Psoas muscle (tissue), 8 donors: ENCODE measurements around the gene SLC6A8. TPM values are rescaled to one million over a fixed set of nuclear protein-coding genes. Genes with fewer than 3 reads are reported as not detected.

Source experiments
- ATAC-seq, 4 donors: fragments of 200-7000 bp; cut with Tn5 transposase; one replicate each; pipeline ENCODE4 v1.9.1; 2020; ENCODE audit warnings: moderate library complexity in 3 of 4, mild to moderate bottlenecking in 2 of 4
- DNase-seq, 2 donors: peaks; one replicate each; pipeline ENCODE4 v3.0.0-alpha.2; 2020
- H3K27ac ChIP-seq: fragments of 200-600 bp; one replicate; pipeline ENCODE4 v1.8.0; 2022
- H3K27me3 ChIP-seq, 3 donors: fragments of 200-600 bp in 1 of 3; one replicate each; pipeline versions ENCODE4 v1.6.1 to v1.8.0; 2013 to 2022; ENCODE audit warnings: low read length in 2 of 3, mild to moderate bottlenecking in 2 of 3, moderate library complexity in 1 of 3; ENCODE audit not compliant: insufficient read depth in 3 of 3
- H3K36me3 ChIP-seq, 2 donors: fragments of 200-600 bp in 1 of 2; one replicate each; pipeline versions ENCODE4 v1.6.1 to v1.8.0; 2013 to 2022; ENCODE audit warnings: low read depth in 1 of 2, mild to moderate bottlenecking in 1 of 2, moderate library complexity in 1 of 2; ENCODE audit not compliant: insufficient read depth in 1 of 2
- H3K4me1 ChIP-seq: fragments of 200-600 bp; one replicate; pipeline ENCODE4 v1.8.0; 2022
- H3K4me3 ChIP-seq: fragments of 200-600 bp; one replicate; pipeline ENCODE4 v1.8.0; 2022; ENCODE audit warnings: mild to moderate bottlenecking
- H3K9me3 ChIP-seq: fragments of 200-600 bp; one replicate; pipeline ENCODE4 v1.8.0; 2022
- WGBS, 3 donors: extraction: QIAGEN DNeasy Blood & Tissue Kit; methylation state at CpG; one replicate each; pipeline versions ENCODE4 v1.1.6 to v1.1.7; 2013; 5-methylcytosine and 5-hydroxymethylcytosine counted together
- intact Hi-C, 2 donors: fragments of 100-400 bp; cut with DNase I; formaldehyde crosslinking; loops; one replicate each; pipeline versions ENCODE4 v1.11.0 to v1.14.2; 2022
- polyA plus RNA-seq, 3 donors: library from polyadenylated mRNA; stranded (reverse); fragments of 200-250 nt; gene quantifications; one replicate each; pipeline ENCODE4 v1.2.3, GENCODE V29; 2013
- total RNA-seq, 4 donors: library from RNA; stranded (reverse); fragmentation: NEBNext Ultra II Directional in 2 of 4; extraction: Animal tissue kit (Norgen Biotek cat#: 25700) in 2 of 4; gene quantifications; one replicate each; pipeline versions ENCODE4 v1.2.1 to v1.2.4, GENCODE V29; 2021 to 2023
- TF ChIP-seq, protein P1 (sequence below): fragments of 200-600 bp; IDR thresholded peaks from one replicate; pipeline ENCODE4 v1.8.0; 2022; ENCODE audit warnings: antibody characterized with exemption
- donor health status: healthy with polysubstance abuse.
- donor health status: DM: no; HTN: no; CAD: no; lungs with moderate emphysema.
- donor health status: Bipolar disorder and iron deficiency.
- donor health status: healthy.
- donor health status: DM: yes; HTN: yes; CAD: no.
- donor health status: DM: no; HTN: no; CAD: no.
- donor health status: DM: no; HTN: no; CAD: no.
- donor health status: DM: yes; HTN: yes; CAD: no.

Gene SLC6A8
- total and polyA plus RNA-seq, 7 donors = 82.2 to 256 (median 104) TPM

DNA sequence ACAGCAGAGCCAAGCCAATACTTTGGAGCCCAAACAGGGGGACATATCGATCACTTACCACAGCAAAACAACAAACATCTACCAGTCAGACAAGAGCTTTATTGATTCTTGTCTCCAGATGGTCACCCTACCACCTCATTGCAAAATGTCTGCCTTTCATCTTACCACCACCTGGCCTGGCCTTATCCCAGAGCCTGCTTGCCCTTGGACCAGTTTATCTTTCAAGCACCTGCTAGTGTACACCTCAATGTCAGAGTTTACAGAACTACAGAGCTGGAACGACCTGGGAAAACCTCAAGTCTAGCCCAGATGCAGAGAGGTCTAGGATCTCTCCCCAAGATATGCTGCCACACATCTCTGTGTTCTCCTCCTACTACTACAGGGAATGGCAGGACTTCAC, 32.0 kb downstream of the SLC6A8 start:
- peaks cover 3 to 53% of the 10 kb centered on the region in 2 donors for H3K36me3 ChIP-seq
- H3K27ac ChIP-seq = no peak overlapping the region
- intact Hi-C loops = no loop called here
- 77 to 94% (median 89%) methylated on average over 2 of the region's 2 CpGs for WGBS, 3 donors
- no peak for DNase-seq
- no peak overlapping the region for H3K4me3 ChIP-seq
- peaks cover 11% of the 10 kb centered on the region for H3K4me1 ChIP-seq
- TF ChIP-seq, protein P1, sequence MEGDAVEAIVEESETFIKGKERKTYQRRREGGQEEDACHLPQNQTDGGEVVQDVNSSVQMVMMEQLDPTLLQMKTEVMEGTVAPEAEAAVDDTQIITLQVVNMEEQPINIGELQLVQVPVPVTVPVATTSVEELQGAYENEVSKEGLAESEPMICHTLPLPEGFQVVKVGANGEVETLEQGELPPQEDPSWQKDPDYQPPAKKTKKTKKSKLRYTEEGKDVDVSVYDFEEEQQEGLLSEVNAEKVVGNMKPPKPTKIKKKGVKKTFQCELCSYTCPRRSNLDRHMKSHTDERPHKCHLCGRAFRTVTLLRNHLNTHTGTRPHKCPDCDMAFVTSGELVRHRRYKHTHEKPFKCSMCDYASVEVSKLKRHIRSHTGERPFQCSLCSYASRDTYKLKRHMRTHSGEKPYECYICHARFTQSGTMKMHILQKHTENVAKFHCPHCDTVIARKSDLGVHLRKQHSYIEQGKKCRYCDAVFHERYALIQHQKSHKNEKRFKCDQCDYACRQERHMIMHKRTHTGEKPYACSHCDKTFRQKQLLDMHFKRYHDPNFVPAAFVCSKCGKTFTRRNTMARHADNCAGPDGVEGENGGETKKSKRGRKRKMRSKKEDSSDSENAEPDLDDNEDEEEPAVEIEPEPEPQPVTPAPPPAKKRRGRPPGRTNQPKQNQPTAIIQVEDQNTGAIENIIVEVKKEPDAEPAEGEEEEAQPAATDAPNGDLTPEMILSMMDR = no peak
- no peaks in the 10 kb centered on the region for H3K27me3 ChIP-seq
- H3K9me3 ChIP-seq = no peaks in the 10 kb centered on the region
- ATAC-seq = no peak

DNA sequence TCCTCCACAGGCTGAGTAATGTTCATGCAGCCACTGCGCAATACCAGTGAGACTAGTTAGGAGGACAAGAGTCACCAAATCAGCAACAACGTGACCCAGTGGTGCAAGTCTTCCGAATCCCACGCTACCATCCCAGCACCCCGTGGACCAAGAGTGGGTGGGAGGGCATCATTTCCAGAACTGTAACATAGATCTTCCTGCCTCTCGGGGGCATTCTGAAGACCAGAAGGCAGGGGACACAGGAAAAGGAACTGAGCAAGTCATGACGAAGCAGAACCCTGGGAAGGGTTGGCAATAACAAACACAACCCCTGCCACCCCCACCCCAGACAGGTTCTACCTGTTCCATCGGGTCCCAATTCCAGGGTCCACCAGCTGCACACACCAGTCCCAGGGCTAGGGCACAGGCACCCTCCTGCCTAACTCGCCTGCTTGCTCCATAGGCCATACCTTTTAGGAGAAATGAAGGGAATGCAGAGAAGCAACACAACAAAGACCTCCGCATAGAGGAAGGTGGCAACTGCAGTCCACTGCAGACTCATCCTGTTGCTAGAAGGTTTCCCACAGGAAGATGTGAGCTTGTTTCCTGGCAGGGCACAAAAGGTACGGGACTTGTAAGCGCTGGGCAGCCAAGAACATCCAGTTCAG, 35.1 kb downstream of the SLC6A8 start:
- Histone ChIP-seq H3K36me3 (peaks cover 3 to 32% of the 10 kb centered on the region in 2 donors), H3K4me1 (peaks cover 29% of the 10 kb centered on the region), H3K9me3 (no peaks in the 10 kb centered on the region), H3K27ac (peak overlapping the region; percentile 85), H3K27me3 (peaks cover 0 to 4% (median 0%) of the 10 kb centered on the region in 3 donors), H3K4me3 (peak overlapping the region; percentile 64)
- ATAC-seq (no peak), DNase-seq (no peak)
- 49 to 64% (median 56%) methylated on average over 10 to 12 of the region's 12 CpGs for WGBS, 3 donors
- intact Hi-C loops = no loop called here
- TF ChIP-seq, protein P1 = no peak

DNA sequence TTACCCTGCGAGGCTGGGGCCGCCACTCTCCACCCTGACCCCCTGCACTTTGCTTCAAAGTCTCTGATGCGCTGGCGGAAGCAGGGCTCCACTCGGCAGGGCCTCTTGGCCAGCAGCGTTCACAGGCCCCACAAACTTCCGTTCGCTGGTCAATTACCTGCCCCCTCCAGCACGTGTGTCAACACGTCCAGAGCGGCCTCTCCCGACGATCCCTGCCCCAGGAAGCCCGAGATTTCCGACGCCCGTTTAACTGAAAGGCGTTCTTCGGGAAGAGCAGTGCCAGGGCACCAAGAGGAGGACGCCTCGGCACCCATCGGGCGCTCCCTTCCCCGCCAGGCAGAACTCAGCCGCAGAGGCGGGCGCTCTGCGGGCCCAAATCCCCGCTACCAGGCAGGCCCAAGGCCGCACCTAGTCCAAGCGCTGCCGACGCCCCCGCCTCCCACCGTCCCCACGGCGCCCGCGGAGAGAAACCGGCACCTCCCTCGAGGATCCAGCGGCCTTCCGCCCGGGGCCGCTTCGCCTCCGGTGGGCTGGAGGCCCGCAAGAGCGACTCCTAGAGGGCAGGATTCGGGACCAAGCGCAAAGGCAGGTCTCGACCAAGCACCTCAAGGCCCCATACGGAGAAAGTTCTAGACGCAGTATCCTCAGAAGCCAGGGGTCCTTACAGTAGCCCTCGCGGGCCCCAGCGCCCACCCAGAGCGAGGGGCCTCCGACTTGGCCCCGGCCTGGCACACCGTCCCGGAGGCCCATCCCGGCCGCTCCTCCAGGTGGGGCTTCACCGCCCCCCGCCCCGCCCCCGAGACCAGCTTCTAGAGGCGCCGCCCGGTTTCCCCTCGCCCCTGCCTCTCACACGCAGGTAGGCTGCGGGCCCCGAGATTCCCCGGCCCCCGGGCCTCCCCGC, 35.9 kb downstream of the SLC6A8 start:
- peak overlapping the region; percentile 64 for H3K4me3 ChIP-seq
- H3K27me3 ChIP-seq = peaks cover 0 to 4% (median 0%) of the 10 kb centered on the region in 3 donors
- peak overlapping the region; percentile 85 for H3K27ac ChIP-seq
- intact Hi-C loops = no loop called here
- H3K9me3 ChIP-seq = no peaks in the 10 kb centered on the region
- TF ChIP-seq, protein P1 = peak; percentile 7
- H3K4me1 ChIP-seq = peaks cover 36% of the 10 kb centered on the region
- H3K36me3 ChIP-seq = peaks cover 3 to 27% of the 10 kb centered on the region in 2 donors
- WGBS, 3 donors = 1 to 27% (median 1%) methylated on average over 26 to 78 of the region's 78 CpGs
- peak in 1 of 2 donors; percentile 63 for DNase-seq
- no peak for ATAC-seq

DNA sequence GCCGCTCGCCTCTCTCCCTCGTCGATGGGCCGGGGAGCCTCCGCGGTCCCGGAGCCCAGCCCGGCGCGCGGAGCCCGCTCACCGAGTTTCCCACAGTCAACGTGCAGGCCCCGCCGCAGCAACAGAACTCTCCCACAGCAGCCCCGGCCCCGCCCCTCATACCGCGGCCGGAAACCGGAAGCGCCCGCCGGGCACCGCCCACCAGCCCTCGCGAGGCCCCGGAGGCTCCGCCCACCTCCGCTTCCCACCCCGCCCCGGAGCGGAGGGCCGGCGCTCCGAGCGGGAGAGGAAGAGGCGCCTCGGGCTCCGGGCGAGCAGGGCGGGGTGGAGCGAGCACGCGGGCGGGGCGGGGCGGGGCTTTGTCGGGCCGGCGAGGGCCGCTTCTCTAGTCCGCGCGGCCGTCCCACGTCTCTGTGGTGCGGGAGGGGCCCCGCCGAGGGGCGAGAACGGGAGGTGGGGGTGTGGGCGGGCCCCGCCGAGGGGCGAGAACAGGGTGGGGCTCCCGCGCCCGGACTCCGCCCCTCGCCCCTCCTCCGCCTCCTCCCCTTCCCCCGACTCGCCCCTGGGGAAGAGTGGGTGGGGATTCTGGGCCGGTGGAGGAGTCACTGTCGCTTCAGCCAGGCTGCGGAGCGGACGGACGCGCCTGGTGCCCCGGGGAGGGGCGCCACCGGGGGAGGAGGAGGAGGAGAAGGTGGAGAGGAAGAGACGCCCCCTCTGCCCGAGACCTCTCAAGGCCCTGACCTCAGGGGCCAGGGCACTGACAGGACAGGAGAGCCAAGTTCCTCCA, 36.7 kb downstream of the SLC6A8 start, which contains the start of the genes ABCD1 and BCAP31:
Gene ABCD1, plus strand, starts transcription at position 605 of the 787 bp plus-strand sequence. CDS start 411 bp downstream, outside the sequence.
Gene BCAP31, minus strand, starts transcription at position 136 of the 787 bp plus-strand sequence. CDS start 1,143 bp downstream, outside the sequence.
- intact Hi-C loops = no loop called here
- ATAC-seq (peak; percentile 80 to 88 (median 82)), DNase-seq (peak; percentile 89 to 95)
- WGBS, 3 donors = 1 to 20% methylated on average over 40 to 49 of the region's 88 CpGs; no CpG with 5 or more reads in 1 of the 3 donors
- Histone ChIP-seq H3K4me1 (peaks cover 40% of the 10 kb centered on the region), H3K27me3 (peaks cover 0 to 4% (median 0%) of the 10 kb centered on the region in 3 donors), H3K36me3 (peaks cover 3 to 24% of the 10 kb centered on the region in 2 donors), H3K4me3 (peak within 1 kb of the TSS; percentile 64), H3K27ac (peak within 1 kb of the TSS; percentile 85), H3K9me3 (no peaks in the 10 kb centered on the region)
- TF ChIP-seq, protein P1 = no peak
